HEK293T (cell line): ENCODE data around the gene SPAG6.

ENCODE experiments used
- ARNT ChIP-seq: fragments of 450-650 bp; IDR thresholded peaks from 2 replicates; pipeline ENCODE4 v1.6.1; 2017; ENCODE audit warnings: mild to moderate bottlenecking
- ELF4 ChIP-seq: fragments of 450-650 bp; IDR thresholded peaks from 2 replicates; pipeline ENCODE4 v1.6.1; 2017; ENCODE audit warnings: antibody characterized with exemption
- FOXM1 ChIP-seq: fragments of 450-650 bp; IDR thresholded peaks from 2 replicates; pipeline ENCODE4 v1.6.1; 2017; ENCODE audit warnings: mild to moderate bottlenecking, borderline replicate concordance
- LEF1 ChIP-seq: fragments of 450-650 bp; IDR thresholded peaks from 2 replicates; pipeline ENCODE4 v1.6.1; 2017; ENCODE audit warnings: mild to moderate bottlenecking, borderline replicate concordance
- NFRKB ChIP-seq: fragments of 450-650 bp; IDR thresholded peaks from 2 replicates; pipeline ENCODE4 v1.6.1; 2016; ENCODE audit warnings: mild to moderate bottlenecking, moderate library complexity
- SUZ12 ChIP-seq: fragments of 450-650 bp; IDR thresholded peaks from 2 replicates; pipeline ENCODE4 v1.6.1; 2016; ENCODE audit warnings: mild to moderate bottlenecking
- ZNF384 ChIP-seq: fragments of 450-650 bp; IDR thresholded peaks from 2 replicates; pipeline ENCODE4 v1.6.1; 2016
- TF ChIP-seq, protein P1 (sequence below): fragments of 450-650 bp; IDR thresholded peaks from 2 replicates; pipeline ENCODE4 v1.6.1; 2016

DNA sequence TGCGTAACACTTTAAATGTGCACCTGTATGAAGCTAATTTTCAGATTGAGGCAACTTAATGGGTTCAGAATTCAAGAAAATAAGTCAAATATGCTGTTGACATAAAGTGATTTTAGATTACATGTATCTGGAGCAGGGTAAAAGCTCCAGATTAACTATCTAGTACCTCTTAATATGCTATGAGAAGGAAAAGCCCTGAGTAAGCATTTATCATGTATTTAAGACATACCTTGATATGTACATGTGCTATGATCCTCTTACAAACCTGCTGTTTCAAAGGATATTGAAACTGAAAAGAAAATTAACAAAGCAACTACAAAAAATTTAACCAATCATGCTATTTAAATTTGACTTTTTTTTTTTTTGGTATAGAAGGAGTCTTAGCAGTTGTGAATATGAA, 4.5 kb downstream of the SPAG6 start:
- no peak for TF ChIP-seq ARNT
- TF ChIP-seq ZNF384: no peak
- TF ChIP-seq, protein P1, sequence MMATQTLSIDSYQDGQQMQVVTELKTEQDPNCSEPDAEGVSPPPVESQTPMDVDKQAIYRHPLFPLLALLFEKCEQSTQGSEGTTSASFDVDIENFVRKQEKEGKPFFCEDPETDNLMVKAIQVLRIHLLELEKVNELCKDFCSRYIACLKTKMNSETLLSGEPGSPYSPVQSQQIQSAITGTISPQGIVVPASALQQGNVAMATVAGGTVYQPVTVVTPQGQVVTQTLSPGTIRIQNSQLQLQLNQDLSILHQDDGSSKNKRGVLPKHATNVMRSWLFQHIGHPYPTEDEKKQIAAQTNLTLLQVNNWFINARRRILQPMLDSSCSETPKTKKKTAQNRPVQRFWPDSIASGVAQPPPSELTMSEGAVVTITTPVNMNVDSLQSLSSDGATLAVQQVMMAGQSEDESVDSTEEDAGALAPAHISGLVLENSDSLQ: no peak
- TF ChIP-seq LEF1: no peak
- no peak for TF ChIP-seq FOXM1
- TF ChIP-seq NFRKB: no peak
- no peak for TF ChIP-seq SUZ12
- no peak for TF ChIP-seq ELF4
